Diencephalon (tissue), 1 donor: Measurements from ENCODE around the gene NQO1. TPM values are rescaled to one million over a fixed set of nuclear protein-coding genes. Genes with fewer than 3 reads are reported as not detected.

ENCODE experiments used
- total RNA-seq: library from RNA; depleted of rRNA; stranded (reverse); fragments of >200 nt; gene quantifications from one replicate; pipeline ENCODE4 v1.2.3, GENCODE V29; 2014

The NQO1 gene
- 20.8 TPM for total RNA-seq

GRCh38 chr16:69726313-69727060 is at the start of gene NQO1:
Gene NQO1 (minus strand): TSS chr16:69726560. CDS start chr16:69726439, 121 bp downstream.

GRCh38 chr16:69761983-69762813 is 35.8 kb upstream of the NQO1 start, which contains the start of gene WWP2:
Gene WWP2 (plus strand): TSS chr16:69762332. CDS start chr16:69787011, 24,679 bp downstream.

GRCh38 chr16:69754469-69755310 is 28.3 kb upstream of the NQO1 start, which contains the start of gene NOB1:
Gene NOB1 (minus strand): TSS chr16:69754926. CDS start chr16:69754910, 16 bp downstream.

Other genes starting within 250 kb of the NQO1 start
- 25.8 TPM for gene NFAT5, start 160.6 kb downstream of the NQO1 start, total RNA-seq
- gene NOB1, start 28.4 kb upstream of the NQO1 start, total RNA-seq, result 13.1 TPM
- 31.4 TPM for gene WWP2, start 35.8 kb upstream of the NQO1 start, total RNA-seq
- 0.69 TPM for gene CLEC18A, start 224.8 kb upstream of the NQO1 start, total RNA-seq